Spinal cord (tissue), 10 donors: ENCODE data around the gene SPDYE2B. TPM values are rescaled to one million over a fixed set of nuclear protein-coding genes. Genes with fewer than 3 reads are reported as not detected.
"Not testable (repeated sequence)": the region's sequence is repeated elsewhere in the genome, so short reads cannot be mapped to it uniquely, and the experiment has no call there.

ENCODE experiments used
- DNase-seq, 6 donors: peaks; one replicate each; pipeline versions ENCODE4 v3.0.0 to v3.0.0-alpha.2; 2013 to 2015; ENCODE audit warnings: low spot score in 6 of 6, low read depth in 4 of 6
- H3K27ac ChIP-seq: one replicate; pipeline ENCODE4 v1.5.1; 2013; ENCODE audit warnings: low read depth, low read length, control low read depth
- H3K27me3 ChIP-seq: one replicate; pipeline ENCODE4 v1.6.1; 2013; ENCODE audit warnings: low read length; ENCODE audit not compliant: control insufficient read depth, insufficient read depth
- H3K36me3 ChIP-seq: one replicate; pipeline ENCODE4 v1.6.1; 2013; ENCODE audit warnings: low read length; ENCODE audit not compliant: control insufficient read depth, insufficient read depth
- H3K4me1 ChIP-seq: one replicate; pipeline ENCODE4 v1.6.1; 2013; ENCODE audit warnings: low read length; ENCODE audit not compliant: control insufficient read depth, insufficient read depth
- H3K4me3 ChIP-seq: one replicate; pipeline ENCODE4 v1.5.1; 2013; ENCODE audit warnings: low read depth, low read length, control low read depth
- H3K9me3 ChIP-seq: one replicate; pipeline ENCODE4 v1.6.1; 2013; ENCODE audit warnings: low read length; ENCODE audit not compliant: control insufficient read depth, insufficient read depth
- WGBS: methylation state at CpG from one replicate; pipeline ENCODE4 v1.1.5; 2013; ENCODE audit warnings: missing lambda C conversion rate; ENCODE audit not compliant: insufficient coverage; 5-methylcytosine and 5-hydroxymethylcytosine counted together
- polyA plus RNA-seq, 2 donors: library from polyadenylated mRNA; unstranded; fragments of 120-200 nt; gene quantifications; one replicate each; pipeline ENCODE4 v1.2.1, GENCODE V29; 2013; ENCODE audit not compliant: insufficient read length in 2 of 2
- total RNA-seq, 2 donors: library from RNA; depleted of rRNA in 1 of 2; stranded (reverse); fragments of 120-200 nt in 1 of 2; fragments of >200 nt in 1 of 2; gene quantifications; one replicate each; pipeline versions ENCODE4 v1.2.3 to v1.2.4, GENCODE V29; 2013 to 2014
- donor health status: healthy.

SPDYE2B gene
- total and polyA plus RNA-seq, 4 donors: 0.54 to 5.9 TPM; not detected in 2

DNA sequence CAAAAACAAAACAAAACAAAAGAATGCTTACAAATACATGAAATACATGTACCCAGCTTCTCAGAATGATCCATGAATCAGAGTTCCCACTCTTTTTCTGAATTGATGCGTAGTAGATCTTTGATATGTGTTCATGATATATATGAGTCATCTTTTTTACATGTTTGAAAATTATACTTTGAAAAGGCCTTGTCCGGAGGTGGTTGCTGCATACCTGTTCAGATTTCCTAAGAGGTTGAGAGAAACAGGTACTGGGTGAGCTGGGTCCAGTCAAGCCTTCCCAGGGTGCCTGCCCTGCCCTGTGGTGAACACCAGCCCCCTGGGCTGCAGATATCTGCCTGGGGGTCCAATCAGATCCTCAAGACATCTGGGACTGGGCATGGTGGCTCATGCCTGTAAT is 25.4 kb downstream of the SPDYE2B start:
- H3K4me1 ChIP-seq, H3K27me3 ChIP-seq, H3K27ac ChIP-seq, H3K9me3 ChIP-seq, DNase-seq, H3K4me3 ChIP-seq, H3K36me3 ChIP-seq: not testable (repeated sequence)
- no CpG with 5 or more reads among the region's 2 CpGs for WGBS

GRCh38 chr7:102680780-102681179 is 30.7 kb downstream of the SPDYE2B start:
- WGBS: no CpG with 5 or more reads among the region's 5 CpGs
- H3K9me3 ChIP-seq, DNase-seq, H3K27ac ChIP-seq, H3K4me1 ChIP-seq, H3K36me3 ChIP-seq, H3K4me3 ChIP-seq, H3K27me3 ChIP-seq: not testable (repeated sequence)

GRCh38 chr7:102682560-102682959 is 32.4 kb downstream of the SPDYE2B start:
- H3K36me3 ChIP-seq, H3K27ac ChIP-seq, H3K27me3 ChIP-seq, H3K9me3 ChIP-seq, H3K4me3 ChIP-seq, DNase-seq, H3K4me1 ChIP-seq: not testable (repeated sequence)
- WGBS: no CpG with 5 or more reads among the region's 5 CpGs

GRCh38 chr7:102688299-102689036 is 38.3 kb downstream of the SPDYE2B start:
- H3K4me1 ChIP-seq, H3K27ac ChIP-seq, H3K9me3 ChIP-seq, DNase-seq, H3K36me3 ChIP-seq, H3K4me3 ChIP-seq, H3K27me3 ChIP-seq: not testable (repeated sequence)
- WGBS: no CpG with 5 or more reads among the region's 37 CpGs

DNA sequence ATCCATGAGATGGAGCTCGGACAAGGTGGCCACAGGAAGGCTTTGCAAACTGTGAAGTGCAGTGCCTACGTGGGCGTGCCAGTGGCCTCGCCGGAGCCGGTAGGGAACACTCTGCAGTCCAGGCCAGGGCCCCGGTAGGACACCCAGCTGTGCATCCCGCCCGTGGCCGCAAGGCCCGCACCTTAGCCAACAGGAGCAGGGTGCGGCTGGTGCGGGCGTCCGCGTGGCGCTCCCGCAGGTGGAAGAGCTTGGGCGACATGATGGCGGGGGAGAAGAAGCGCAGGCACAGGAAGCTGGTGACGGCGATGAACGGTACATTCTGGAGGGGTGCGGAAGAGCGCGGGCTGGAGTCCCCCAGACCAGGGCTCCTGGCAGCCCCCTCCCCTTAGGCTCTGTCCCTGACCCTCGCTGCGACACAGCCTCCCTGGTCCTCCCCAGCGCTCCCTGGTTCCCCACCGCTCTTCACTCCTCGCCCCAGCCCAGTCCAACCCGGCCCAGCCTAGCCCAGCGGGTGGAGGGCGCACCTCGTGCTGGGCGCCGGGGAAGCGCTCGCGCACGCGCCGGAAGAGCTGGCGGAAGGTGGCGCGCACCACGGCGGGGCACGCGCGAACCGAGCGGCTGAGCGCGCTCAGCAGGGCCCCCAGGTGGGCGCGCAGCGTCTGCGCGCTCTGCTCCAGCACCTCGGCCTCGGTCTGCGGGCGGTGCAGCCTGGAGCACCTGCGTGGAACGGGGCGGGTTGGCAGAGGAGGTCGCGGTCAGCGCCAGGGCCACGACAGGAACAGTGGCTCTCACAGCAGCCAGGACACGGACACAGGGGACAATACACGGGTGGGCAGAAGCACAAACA is 39.5 kb downstream of the SPDYE2B start:
- H3K27me3 ChIP-seq, H3K4me3 ChIP-seq, H3K36me3 ChIP-seq, H3K9me3 ChIP-seq, H3K4me1 ChIP-seq, H3K27ac ChIP-seq, DNase-seq: not testable (repeated sequence)
- WGBS: no CpG with 5 or more reads among the region's 74 CpGs

DNA sequence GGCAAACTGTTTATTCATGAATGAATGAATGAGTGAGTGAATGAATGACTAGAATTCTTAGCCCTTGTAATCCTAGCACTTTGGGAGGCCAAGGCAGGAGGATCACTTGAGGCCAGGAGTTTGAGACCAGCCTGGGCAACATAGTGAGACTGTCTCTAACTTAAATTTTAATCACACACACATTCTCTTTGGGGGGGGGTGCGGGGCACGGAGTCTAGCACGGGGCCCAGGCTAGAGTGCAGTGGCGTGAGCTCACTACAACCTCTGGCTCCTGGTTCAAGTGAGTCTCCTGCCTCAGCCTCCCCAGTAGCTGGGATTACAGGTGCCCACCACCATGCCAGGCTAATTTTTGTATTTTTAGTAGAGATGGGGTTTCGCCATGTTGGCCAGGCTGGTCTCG is 40.5 kb downstream of the SPDYE2B start:
- no CpG with 5 or more reads among the region's 6 CpGs for WGBS
- H3K36me3 ChIP-seq, H3K27ac ChIP-seq, H3K9me3 ChIP-seq, H3K4me3 ChIP-seq, DNase-seq, H3K4me1 ChIP-seq, H3K27me3 ChIP-seq: not testable (repeated sequence)

GRCh38 chr7:102694008-102694407 is 43.9 kb downstream of the SPDYE2B start:
- not testable (repeated sequence) for H3K9me3 ChIP-seq, DNase-seq, H3K4me3 ChIP-seq, H3K27ac ChIP-seq, H3K27me3 ChIP-seq, H3K36me3 ChIP-seq, H3K4me1 ChIP-seq
- WGBS: no CpG with 5 or more reads among the region's 2 CpGs

GRCh38 chr7:102695033-102695552 is 45.0 kb downstream of the SPDYE2B start:
- not testable (repeated sequence) for H3K4me3 ChIP-seq, H3K36me3 ChIP-seq, H3K9me3 ChIP-seq, H3K27ac ChIP-seq, H3K27me3 ChIP-seq, H3K4me1 ChIP-seq, DNase-seq
- WGBS: no CpG with 5 or more reads among the region's 3 CpGs

- no CpG with 5 or more reads among the region's 2 CpGs for WGBS
- not testable (repeated sequence) for H3K27ac ChIP-seq, H3K4me1 ChIP-seq, H3K36me3 ChIP-seq, H3K4me3 ChIP-seq, H3K27me3 ChIP-seq, H3K9me3 ChIP-seq, DNase-seq
Observed at GRCh38 chr7:102696009-102696408, 45.9 kb downstream of the SPDYE2B start.
